Measurements from ENCODE around the gene TST.

TST gene

GRCh38 chr22:37053310-37054055, 34.2 kb upstream of the TST start:
- no peak for DNase-seq

GRCh38 chr22:37052386-37053309, 33.4 kb upstream of the TST start:
- no peak for DNase-seq

GRCh38 chr22:37051391-37052385, 32.4 kb upstream of the TST start, which contains the start of gene KCTD17:
TSS of gene KCTD17 (plus strand) at chr22:37051742. CDS start at chr22:37051761, 19 bp downstream.
- peak; percentile 62 for DNase-seq

- no peak for DNase-seq
These were observed 31.7 kb upstream of the TST start for GRCh38 chr22:37050913-37051312.

GRCh38 chr22:37049224-37049623, 30.0 kb upstream of the TST start:
- no peak for DNase-seq

GRCh38 chr22:37048133-37048532, 28.9 kb upstream of the TST start:
- DNase-seq: no peak

- DNase-seq: no peak
These were observed 27.8 kb upstream of the TST start for GRCh38 chr22:37047006-37047405.

- no peak for DNase-seq
These were observed 27.3 kb upstream of the TST start for GRCh38 chr22:37046589-37046988.

- no peak for DNase-seq
These were observed 26.7 kb upstream of the TST start for GRCh38 chr22:37045958-37046357.

GRCh38 chr22:37044634-37045625, 25.7 kb upstream of the TST start:
- DNase-seq: no peak

- no peak for DNase-seq
These were observed 24.7 kb upstream of the TST start for GRCh38 chr22:37043828-37044538.

GRCh38 chr22:37043209-37043827, 24.1 kb upstream of the TST start:
- no peak for DNase-seq

- DNase-seq: no peak
These were observed 20.2 kb upstream of the TST start for GRCh38 chr22:37039466-37039865.

- DNase-seq: no peak
These were observed 18.4 kb upstream of the TST start for GRCh38 chr22:37037669-37038068.

- no peak for DNase-seq
These were observed 17.6 kb upstream of the TST start for GRCh38 chr22:37036655-37037377.

- no peak for DNase-seq
These were observed 14.6 kb upstream of the TST start for GRCh38 chr22:37033605-37034430.

- no peak for DNase-seq
These were observed 13.6 kb upstream of the TST start for GRCh38 chr22:37032535-37033460.

Data from effector CD4-positive, alpha-beta T cell (primary cell).